GM10248 (cell line): ENCODE results near the gene GJA9.
"Not testable (repeated sequence)": the region's sequence is repeated elsewhere in the genome, so short reads cannot be mapped to it uniquely, and the experiment has no call there.

Experiments
- CTCF ChIA-PET: fragments of 300-600 bp; sonication (Branson Sonifier 250); formaldehyde crosslinking; extraction: SDS; loops from one replicate; lab custom pipeline; 2021; ENCODE audit warnings: antibody characterized with exemption; lab: Yijun Ruan, JAX
- POLR2A ChIA-PET: fragments of 350-650 bp; sonication (Branson Sonifier 250); formaldehyde crosslinking; extraction: SDS; loops from one replicate; lab custom pipeline; 2020; ENCODE audit warnings: antibody characterized with exemption; lab: Yijun Ruan, JAX
- DNase-seq: peaks from one replicate; pipeline ENCODE4 v3.0.0; 2012; ENCODE audit errors: extremely low spot score
- CTCF ChIP-seq: IDR thresholded peaks from 2 replicates; pipeline ENCODE4 v1.5.1; 2012; ENCODE audit warnings: mild to moderate bottlenecking, low read depth; ENCODE audit errors: extremely low read depth, missing control alignments, control extremely low read depth

Gene GJA9

DNA sequence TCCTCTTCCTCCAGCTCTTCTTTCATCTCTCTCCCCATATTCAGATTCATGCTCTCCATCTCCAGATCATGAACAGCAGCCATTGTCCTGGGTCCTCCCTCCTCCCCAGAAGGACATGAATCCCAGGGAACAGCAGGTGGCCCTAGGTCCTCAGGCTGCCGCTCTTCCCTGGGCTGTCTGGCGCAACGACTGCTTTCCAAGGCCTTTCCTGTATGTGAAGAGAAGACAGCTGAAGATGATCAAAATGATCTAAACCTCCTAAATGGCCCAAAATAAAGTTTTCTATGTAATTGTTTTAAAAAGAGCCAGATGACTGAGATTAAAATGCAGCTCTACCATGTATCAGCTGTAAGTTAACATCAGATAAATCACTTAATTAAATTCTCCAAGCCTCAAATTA is 37.7 kb upstream of the GJA9 start:
- ChIA-PET POLR2A (no interaction called here), CTCF (no interaction called here)
- no peak for DNase-seq
- TF ChIP-seq CTCF = no peak

DNA sequence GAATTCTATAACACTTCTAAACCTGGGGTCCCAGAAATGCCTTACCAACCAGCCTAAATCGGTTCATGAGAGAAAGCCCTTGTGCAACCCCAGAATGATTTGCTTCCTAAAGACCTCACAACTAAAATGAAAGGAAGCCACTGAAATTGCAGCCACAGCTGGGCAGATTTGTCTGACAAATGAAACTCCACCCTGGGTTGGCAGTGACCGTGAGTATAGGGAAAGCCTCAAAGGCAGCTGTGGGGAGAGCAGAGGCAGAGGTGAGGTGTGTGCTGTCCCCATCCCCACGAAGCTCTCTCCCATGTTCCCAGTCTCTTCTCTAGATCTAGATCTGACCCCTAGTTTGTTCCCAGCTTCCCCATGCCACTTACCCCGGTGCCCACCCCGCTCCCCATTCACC is 37.2 kb upstream of the GJA9 start:
- no peak for DNase-seq
- ChIA-PET POLR2A (no interaction called here), CTCF (interaction anchor here (0.9 kb wide), 1 partner anchor 38 kb away, joined by 4 read pairs; no protein-coding TSS in a partner anchor)
- TF ChIP-seq CTCF = no peak

DNA sequence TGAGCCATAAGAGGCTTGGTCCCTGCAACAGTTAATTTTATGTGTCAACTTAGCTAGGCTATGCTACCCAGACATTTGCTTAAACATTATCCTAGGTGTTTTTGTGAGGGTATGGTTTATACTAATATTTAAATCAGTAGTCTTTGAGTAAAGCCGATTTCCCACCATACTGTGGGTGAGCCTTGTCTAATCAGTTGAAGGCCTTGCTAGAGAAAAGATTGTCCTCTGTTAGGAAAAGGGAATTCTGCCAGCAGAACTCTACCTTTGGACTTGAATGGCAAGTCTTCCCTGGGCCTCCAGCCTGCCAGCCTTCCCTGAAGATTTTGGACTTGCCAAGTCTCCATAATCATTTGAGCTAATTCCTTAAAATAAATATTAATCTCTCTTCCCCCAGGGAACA is 36.4 kb upstream of the GJA9 start:
- CTCF ChIA-PET = interaction anchor here (0.9 kb wide), 1 partner anchor 39 kb away, joined by 4 read pairs; no protein-coding TSS in a partner anchor
- no peak for TF ChIP-seq CTCF
- POLR2A ChIA-PET = no interaction called here
- no peak for DNase-seq

DNA sequence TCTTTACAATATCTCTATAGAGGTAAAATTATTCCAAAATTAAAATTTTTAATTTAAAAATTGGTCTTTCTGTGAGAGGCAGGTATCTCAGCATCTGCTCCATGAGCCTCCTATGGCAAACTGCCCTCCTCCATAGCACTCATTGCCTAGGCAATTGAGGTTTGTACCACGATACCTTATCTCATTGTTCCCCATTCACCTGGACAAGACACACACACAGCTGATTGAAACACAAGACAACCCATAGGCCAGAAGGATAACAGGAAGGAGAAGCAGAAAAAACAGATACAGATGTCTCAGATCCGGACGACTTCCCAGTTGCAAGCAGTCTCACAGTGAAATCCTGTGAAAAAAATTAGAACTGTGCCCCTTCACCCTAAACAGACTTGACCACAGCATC is 36.0 kb upstream of the GJA9 start:
- ChIA-PET POLR2A (no interaction called here), CTCF (interaction anchor here (0.9 to 1.4 kb wide), 2 partner anchors 18 to 39 kb away, joined by 4 read pairs; no protein-coding TSS in a partner anchor)
- no peak for DNase-seq
- no peak for TF ChIP-seq CTCF

DNA sequence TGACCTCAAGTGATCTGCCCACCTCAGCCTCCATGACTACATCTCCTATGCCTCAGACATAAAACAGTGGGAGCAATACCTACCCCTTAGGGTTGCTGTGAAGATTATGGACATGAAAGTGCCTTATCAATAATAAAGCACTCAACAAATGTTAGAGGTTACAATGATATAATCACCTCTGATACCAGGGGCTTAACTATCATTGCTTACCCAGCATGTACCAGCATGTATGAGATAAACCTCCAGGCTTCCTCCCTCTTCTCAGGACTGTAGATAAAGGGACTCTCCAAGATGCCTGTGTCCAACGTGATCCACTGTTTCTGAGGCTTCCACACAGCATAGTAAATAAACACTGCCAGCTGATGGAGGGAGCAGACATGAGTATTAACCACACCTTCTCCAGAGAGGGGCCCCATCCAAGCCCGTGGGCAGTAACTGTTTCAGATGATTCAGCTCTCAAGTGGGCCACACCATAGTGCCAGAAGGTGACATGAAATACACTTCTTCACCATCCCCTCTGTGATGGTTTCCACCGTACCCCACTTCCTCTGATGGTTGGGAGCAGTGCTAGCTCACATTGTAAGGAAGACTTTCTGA is 34.1 kb upstream of the GJA9 start:
- ChIA-PET POLR2A (no interaction called here), CTCF (no interaction called here)
- no peak for DNase-seq
- TF ChIP-seq CTCF = no peak

DNA sequence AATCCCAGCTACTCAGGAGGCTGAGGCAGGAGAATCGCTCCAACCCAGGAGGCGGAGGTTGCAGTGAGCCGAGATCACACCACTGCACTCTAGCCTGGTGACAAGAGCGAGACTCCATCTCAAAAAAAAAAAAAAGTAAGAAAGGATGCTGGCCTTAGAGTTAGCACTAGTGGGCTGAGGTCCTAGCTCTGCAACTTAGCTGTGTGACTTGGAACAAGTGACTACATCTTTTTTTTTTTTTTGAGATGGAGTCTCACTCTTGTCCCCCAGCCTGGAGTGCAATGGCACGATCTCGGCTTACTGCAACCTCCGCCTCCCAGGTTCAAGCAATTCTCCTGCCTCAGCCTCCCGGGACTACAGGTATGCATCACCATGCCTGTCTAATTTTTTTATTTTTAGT is 33.5 kb upstream of the GJA9 start:
- POLR2A ChIA-PET, CTCF ChIA-PET, DNase-seq: not testable (repeated sequence)

GRCh38 chr1:38908821-38909220 is 27.4 kb upstream of the GJA9 start:
- DNase-seq = no peak
- ChIA-PET CTCF (no interaction called here), POLR2A (no interaction called here)
- TF ChIP-seq CTCF = no peak
